ENCODE results near the gene RAD23A. TPM values are rescaled to one million over a fixed set of nuclear protein-coding genes. Genes with fewer than 3 reads are reported as not detected.
A peak's percentile ranks its signal among the peaks of the same experiment; 100 is the strongest.

Gene RAD23A
- total RNA-seq, 1 experiment from 2014 or later, result 212 TPM

DNA sequence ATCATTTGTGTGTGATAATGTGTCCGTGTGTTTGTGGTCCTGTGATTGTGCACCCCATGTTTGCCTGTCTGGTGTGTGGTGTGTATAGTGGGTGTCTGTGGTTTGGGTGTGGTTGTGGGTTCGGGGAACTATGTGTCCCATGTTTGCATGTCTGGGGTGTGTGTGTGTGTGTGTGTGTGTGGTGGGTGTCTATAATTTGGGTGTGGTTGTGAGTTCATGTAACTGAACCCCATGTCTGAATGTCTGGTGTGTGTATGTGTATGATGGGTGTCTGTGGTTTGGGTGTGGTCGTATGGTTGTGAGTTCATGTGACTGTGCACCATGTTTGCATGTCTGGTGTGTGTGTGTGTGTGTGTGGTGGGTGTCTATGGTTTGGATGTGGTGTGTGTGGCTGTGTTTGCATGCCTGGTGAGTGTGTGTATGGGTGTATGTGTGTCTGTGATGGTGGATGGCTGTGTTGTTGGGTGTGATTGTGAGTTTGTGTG lies 38.5 kb downstream of the RAD23A start:
- DNase-seq (ENCODE audit: low read depth), result no peak

DNA sequence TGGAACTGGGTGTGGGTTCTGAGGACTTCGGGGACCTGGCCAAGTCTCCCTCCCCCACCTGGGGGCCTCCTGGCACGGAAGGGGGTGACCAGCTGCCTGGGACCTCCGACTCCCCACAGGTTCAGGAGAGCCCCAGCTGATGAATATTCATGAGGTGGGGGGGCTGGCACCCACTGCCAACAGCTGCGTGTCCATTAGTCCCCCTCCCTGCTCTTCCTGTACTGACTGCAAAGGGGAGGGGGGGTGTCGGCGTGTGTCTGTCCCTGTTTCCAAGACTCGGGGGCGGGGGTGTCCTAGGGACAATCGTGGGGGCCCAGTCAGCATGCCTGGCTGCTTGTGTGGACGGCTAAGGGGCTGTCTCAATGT lies 39.0 kb downstream of the RAD23A start:
- no peak for DNase-seq (ENCODE audit: low read depth)

DNA sequence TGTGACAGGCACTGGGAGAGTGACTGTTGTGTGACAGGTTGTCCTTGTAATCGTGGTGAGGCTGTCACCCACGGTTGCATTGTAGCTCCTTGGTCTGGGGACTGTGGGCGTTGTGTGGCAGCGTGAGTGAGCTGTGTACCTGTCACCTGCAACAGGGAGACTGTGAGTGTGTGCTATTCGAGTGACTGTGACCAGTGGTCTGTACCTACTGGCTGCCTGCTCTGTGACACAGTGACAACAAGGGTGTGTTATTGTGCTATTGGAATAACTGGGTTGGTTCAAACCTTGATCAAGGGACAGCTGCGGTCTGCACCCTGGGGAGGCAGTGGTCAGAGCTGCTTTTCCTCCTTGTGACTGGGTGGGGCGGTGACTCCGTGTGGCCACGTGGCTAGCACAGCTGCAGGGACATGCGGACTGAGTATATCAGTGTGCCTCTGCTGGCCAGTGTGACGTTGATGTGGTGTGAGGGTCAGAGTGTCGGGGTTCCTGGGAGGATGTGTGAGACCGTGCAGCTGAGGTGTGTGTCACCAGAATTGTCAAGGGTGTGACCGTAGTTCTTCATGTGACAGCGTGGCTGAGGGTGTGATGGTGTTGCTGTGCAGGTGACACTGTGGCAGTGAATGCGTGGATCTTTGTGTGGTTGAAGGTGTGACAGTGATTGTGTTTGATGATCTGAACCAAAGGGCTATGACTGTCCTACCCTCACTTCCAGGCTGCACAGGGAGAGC lies 39.6 kb downstream of the RAD23A start:
- DNase-seq (ENCODE audit: low read depth), result peak; percentile 56

DNA sequence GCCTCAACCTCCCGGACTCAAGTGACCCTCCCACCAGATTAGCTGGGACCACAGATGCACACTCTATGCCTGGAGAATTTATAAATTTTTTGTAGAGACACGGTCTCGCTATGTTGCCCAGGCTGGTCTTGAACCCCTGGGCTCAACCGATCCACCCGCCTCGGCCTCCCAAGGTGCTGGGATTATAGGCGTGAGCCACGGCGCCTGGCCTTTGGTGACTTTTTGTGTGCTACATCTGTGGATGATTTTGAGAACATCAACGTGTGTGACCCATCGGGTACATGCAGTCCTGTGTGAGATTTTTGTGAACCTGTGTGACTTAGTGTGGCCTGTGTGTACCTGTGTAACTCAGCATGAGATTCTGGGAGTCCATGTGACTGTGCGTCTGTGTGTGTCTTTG lies 41.1 kb downstream of the RAD23A start:
- DNase-seq (ENCODE audit: low read depth), result no peak

DNA sequence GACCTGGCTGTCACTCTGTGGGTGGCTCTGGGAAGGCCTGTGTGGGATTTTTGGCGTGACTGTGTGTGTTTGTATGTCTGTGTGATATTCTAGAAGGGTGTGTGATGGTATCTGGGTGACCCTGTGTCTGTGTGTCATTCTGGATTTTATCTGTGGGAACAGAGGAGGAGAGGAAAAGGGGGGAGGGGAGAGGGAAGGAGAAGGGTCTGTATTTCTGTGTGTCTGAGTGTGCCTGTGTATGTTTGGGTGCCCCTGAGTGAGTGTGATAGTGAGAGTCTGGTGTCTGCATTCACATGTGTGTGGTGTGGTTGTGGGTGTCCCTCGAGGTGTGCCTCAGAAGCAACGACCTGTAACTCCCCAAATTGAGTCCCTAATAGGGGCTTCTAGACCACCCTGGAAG lies 41.5 kb downstream of the RAD23A start:
- DNase-seq (ENCODE audit: low read depth), result no peak

DNA sequence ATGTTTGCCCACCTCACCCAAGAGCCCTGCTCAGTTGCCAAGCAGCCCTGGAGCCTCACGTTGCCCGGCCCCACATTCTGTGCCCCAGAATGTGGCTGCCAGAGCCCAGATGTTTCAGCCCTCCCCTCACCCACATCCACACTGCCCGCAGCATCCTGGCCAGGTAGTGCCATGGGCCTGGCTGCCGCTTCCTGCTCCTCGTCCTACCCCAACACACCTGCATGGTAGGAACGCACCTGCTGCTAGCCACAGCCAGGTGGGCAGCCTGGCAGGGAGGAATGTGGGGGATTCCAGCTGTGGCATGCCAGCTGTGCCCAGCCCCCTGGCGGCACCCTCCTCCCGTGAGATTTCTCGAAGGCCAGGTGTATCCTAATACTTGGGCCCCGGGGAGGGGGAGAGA lies 42.1 kb downstream of the RAD23A start:
- no peak for DNase-seq (ENCODE audit: low read depth)

DNA sequence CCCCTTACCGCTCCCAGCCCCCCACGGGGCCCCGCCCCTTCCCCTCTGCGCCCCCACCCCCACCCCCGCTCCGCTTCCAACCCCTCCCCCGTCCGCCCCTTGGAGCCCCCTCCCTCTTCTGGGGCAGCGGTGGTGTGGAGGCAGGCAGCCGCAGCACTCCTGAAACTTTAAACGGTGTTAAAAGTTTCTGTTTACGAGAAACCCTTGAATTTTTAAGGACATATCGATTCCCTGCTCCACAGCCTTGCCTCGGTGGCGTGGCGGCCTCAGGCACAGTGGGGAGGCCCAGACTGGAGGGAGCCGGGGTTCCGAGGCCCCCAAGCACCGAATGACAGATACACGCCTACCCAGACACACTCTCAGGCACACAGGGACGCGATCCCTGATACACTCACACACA lies 44.8 kb downstream of the RAD23A start:
- DNase-seq (ENCODE audit: low read depth), result no peak

DNA sequence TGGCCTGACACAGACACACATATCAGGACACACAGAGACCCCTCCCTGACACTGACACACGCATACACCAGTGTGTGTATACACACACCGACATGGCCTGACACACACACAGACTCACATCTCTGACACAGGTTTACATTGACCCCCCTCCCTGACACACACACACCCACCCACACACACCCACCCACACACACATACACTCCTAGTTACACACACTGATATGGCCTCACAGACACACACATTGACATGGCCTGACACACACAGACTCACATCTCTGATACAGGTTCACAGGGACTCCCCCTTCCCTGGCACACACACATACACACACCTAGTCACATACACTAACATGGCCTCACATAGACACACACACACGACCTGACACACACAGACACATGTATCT lies 45.2 kb downstream of the RAD23A start:
- DNase-seq (ENCODE audit: low read depth), result no peak

DNA sequence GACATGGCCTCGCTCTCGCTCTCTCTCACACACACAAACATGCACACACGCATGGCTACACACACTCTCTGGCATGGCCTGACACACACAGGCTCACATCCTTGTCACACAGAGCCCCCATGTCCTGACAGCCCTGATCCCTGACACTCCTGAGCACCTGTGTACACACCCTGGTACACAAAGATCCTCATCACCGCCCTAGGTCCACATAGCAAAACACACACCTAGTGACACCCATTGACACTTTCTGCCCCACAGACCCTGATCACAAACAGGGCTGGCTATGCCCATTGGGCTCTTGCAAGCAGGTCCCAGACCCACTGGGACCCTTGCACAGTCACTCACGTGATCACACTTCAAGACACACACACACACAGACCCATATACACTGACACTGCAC lies 45.6 kb downstream of the RAD23A start:
- DNase-seq (ENCODE audit: low read depth), result no peak

DNA sequence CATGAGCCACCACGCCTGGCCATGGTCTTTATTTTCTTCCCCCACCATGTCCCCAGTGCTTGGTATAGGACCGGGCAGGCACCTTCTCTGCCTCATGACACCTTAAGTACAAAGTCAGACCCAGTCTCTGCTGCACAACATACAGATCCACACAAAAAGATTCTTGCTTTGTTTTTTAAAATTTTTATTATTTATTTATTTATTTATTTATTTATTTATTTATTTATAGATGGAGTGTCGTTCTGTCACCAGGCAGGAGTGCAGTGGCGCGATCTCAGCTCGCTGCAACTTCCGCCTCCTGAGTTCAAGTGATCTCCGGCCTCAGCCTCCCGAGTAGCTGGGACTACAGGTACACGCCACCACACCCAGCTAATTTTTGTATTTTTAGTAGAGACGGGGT lies 47.1 kb downstream of the RAD23A start:
- DNase-seq (ENCODE audit: low read depth), result no peak

DNA sequence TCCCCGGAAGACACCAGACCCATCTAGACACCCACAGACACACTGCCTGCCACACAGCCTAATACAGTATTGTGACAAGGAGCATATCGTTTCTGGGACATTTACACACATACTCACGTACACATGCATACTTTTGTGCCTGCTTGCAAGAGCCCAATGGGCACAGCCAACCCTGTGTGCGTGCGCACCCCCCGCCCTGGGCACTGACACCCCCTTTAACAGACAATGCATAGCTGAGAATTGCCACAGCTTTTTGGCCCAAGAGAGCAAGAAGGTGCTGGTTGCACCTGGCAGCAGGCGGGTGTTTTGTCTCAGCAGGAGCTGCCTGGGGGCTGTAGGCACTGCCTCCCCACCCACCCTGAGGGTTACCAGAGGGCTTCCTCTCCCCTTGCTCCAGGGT lies 47.9 kb downstream of the RAD23A start:
- DNase-seq (ENCODE audit: low read depth), result no peak

DNA sequence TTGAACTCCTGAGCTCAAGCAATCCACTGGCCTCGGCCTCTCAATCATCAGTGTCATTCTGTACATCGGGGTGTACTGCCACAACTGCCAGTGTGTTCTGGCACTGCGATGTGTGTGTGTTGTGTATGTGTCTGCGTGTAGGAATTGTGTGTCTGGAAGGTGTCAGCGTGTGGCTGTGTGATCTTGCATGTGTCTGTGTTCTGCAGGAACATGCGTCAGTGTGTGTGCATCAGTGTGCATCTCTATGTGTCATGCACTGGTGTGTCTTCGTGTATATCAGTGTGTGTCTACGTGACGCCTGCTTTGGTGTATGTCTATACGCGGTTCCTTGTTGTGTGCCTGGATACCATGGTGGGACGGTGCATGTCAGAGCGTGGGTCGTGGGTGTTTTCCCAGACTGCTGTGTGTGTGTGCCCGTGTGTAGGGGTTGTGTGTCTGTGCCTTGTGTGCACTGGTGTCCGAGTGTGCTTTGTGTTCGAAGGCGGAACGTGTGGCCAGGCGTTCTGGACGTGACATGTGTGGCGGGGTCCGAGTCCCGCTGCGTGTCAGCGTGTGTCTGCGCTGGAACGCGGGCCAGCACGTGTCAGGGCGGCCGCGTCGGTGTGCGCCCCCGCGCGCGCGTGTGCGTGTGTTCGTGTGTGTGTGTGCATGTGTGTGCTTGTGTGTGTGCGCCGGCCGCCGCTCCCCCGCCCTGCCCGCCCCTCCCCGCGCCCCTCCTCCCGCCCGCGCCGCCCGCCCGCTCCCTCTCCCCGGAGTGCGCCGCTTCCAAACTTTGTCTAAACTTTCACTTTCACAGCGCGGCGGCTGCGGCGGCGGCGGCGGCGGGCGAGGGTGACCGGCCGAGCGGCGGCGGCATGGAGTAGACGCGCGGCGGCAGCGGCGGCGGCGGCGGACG lies 49.3 kb downstream of the RAD23A start, which contains the start of gene NFIX:
Gene NFIX (plus strand): TSS at position 775 of the 895 bp plus-strand sequence. CDS start 363 bp downstream, outside the sequence.
- no peak for DNase-seq (ENCODE audit: low read depth)

DNA sequence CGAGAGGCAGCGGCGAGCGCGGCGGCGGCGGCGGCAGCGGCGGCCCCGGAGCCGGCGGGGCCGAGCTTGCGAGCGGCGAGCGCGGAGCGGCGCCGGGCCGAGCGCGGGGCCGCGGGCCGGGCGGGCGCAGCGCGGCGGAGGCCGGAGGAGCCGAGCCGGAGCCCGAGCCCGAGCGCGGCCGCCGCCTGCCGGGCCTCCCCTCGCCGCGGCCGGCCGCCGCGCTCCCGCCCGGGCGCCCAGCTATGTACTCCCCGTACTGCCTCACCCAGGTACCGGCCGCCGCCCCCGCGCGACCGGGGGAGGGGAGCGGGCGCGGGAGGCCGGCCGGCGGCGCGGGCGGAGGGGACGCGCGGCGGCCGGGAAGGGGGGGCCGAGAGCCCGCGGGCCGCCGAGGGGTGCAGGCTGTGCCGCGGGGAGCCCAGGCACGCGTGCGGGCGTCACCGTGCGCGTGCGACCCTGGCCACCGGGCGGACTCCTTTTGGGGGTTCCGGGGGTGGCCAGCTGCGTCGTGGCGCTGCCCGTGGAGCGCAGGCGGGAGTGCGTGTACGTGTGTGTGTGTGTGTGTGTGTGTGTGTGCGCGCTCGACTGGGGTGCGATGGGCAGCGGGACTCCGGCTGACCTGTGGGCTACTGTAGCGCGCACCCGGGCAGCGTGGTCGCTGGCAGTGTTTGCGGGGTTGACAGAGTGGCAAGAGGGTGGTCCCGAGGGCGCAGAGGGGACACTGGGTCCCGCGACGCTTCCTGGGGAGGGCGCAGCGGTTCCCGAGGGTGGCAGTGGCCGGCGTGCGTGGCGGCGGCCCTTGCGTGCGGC lies 50.1 kb downstream of the RAD23A start:
- no peak for DNase-seq (ENCODE audit: low read depth)

DNA sequence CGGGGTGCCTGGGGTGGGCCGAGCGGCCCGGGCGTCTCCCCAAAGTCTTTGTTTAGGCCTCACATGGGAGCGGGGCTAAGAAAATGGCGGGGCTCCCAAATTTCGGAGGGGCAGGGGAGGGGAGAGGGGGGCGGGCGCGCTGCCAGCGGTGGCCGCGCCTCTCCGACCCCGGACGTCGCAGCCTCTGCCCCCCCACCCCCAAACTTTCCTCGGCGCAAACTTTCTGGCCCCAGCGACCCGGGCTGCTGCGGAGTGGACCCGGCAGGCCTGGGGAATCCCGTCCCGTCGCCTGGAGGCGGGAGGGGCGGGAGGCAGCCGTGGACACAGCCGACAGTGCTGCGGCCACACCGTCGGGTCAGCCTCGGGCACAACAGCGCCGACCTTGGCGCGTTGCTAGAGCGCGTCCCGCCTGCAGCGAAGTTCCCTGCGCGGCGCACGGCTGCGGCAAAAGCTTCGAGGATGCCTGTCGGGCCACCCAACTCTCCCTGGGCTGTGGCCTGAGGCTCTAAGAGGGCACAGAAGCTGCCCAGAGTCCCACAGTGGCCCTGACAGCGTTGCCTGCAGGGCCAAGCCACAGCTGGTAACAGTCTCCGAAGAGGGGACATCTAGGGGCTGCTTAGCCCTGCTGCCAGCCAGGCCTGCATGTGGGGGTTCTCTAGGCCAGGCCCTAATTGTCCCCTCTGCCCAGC lies 50.9 kb downstream of the RAD23A start:
- no peak for DNase-seq (ENCODE audit: low read depth)

DNA sequence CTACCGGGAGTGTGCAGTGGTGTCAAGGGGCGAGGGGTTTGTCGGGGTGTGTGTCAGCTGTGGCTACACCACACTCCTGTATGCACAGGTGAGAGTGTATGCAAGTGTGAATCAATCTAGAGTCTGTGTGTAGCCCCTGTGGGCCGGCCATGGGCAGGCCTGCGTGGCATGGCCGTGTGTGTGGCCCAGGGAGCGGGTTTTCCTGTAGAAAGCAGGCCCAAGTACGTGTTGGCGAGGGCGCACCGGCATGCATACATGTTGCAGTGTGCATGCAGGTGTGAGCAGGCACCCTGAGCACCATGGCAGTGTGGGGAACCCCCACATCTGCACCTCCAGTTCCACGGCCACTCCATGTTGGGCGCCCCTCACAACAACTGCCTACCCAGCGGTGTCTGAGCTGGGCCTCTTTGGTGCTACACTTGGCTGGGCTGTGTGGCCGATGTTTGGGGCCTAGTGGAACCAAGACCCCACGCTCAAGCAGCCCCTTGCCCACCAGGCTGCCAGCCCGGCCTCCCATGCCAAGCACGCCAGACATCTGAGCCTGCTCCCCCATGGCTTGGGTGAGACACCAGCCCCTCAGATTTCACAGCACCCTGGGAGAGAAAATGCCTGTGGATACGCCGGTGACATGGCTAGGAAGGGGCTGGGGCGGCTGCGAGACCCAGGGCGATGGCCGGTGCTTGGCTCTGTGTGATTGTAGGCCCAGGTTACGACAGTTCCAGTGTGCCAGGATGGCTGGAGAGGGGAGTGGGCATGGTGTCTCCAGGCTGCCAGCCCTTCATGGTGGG lies 51.7 kb downstream of the RAD23A start:
- no peak for DNase-seq (ENCODE audit: low read depth)

DNA sequence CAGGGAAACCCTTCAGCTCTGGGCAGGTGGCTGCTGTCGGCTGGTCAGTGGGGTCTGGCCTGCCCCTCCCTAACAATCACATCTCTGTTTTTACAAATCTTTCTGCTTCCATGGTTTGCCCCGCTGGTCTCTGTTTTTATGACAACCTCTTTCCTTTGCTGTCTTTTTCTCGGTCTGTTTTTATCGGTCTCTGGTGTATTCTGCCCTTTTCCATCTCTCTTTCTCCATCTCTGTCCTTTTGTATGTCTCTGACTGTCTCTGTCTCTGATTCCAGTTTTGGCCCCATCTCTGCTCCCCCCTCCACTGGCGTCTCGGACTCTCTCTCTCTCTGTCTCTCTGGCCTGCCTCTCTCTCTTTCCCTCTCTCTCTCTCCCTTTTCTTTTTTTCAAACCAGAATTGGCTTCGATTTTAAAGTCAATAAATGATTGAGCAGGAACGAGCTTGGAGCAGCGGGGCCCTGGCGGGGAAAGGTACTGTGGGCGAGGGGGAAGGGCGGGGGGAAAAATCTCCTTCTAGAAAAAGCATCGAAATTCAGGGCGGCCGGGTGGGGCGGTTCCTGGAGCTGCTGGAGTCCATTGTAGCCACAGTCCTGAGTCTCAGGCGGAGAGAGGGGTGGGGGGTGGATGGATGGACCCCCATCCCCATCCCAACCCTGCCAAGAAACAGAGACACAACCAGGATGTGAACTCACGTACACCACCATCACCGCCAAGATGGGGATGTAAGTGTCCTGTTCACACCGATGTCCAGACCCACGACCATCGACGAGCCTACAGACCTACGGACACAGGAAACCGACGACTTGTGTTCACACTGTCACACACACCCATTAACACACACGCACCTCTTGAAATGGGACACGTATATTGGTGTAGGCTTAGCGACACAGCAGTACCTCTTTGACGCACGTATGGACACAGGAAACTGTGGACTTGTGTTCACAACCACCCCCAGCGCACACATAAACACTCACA lies 52.6 kb downstream of the RAD23A start:
- no peak for DNase-seq (ENCODE audit: low read depth)

DNA sequence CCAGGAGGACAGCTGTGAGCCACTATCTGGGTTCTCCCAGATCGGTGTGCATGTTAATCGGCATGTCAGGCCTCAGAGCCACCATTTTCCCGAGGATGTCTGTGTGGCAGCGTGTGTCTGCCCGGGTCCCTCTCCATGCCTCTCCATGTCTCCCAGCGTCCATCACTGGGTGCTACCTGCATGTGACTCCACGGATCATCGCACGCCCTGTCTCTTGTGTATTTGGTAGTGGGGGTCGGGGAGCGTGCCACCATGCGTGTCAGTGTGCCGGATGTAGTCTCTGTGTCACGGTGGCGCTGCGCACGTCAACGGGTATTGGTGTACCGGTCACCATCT lies 55.5 kb downstream of the RAD23A start:
- no peak for DNase-seq (ENCODE audit: low read depth)

DNA sequence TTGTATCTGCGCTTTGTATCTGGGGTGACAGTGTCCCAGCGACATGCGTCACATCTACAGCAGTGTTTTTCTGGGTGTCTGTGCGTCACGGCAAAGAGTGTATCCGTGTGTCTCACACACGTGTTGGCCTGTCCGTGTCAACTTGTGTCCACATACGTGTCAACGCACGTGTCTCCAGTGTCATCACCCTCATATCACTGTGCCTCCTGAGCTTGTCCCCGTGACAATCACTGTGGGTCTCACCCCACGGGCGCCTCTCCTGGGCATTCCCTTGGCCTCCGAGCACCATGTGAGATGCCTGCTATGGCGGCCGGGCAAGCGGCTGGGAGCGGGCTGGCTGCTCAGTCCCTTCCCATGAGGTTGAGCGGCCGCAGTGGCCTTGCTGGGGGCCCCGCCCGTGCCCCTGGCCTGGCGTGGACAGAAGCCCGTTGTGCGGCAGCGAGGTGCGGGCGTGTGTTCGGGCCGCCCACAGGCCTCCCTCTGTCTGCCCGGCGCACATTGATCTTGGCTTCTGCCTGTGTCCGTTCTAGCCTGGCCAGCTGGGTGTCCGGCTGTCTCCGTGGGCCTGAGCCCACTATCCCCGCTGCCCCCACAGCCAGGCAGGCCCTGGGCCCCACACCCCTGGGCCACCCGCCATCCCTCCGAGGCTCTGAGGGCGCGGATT lies 56.0 kb downstream of the RAD23A start:
- no peak for DNase-seq (ENCODE audit: low read depth)

Data from HT1080 (cell line).